AG09309 (cell line): ENCODE results near the gene SHC4.

Experiments
- DNase-seq: peaks from one replicate; pipeline ENCODE4 v3.0.0-alpha.2; 2010; ENCODE audit warnings: low read depth
- H3K4me3 ChIP-seq: 2 replicates; pipeline ENCODE4 v1.5.1; 2011; ENCODE audit warnings: mild to moderate bottlenecking, low read depth, low read length, moderate library complexity; ENCODE audit not compliant: control insufficient read depth
- CTCF ChIP-seq: IDR thresholded peaks from 2 replicates; pipeline ENCODE4 v1.5.1; 2011; ENCODE audit warnings: mild to moderate bottlenecking, low read depth, low read length, inconsistent platforms; ENCODE audit not compliant: insufficient read depth, control insufficient read depth; ENCODE audit errors: missing control alignments

SHC4 gene

GRCh38 chr15:48880070-48880634 lies 83.6 kb downstream of the SHC4 start:
- no peak for DNase-seq
- no peak for TF ChIP-seq CTCF
- H3K4me3 ChIP-seq: no peak overlapping the region

- peak; percentile 71 for DNase-seq
- peak within 1 kb of the TSS; percentile 90 for H3K4me3 ChIP-seq
- peak; percentile 14 for TF ChIP-seq CTCF
These were observed 85.8 kb downstream of the SHC4 start, which contains the start of gene EID1 for GRCh38 chr15:48877630-48878595. EID1 (plus strand) TSS chr15:48878134; CDS start chr15:48878177, 43 bp downstream.

- no peak overlapping the region for H3K4me3 ChIP-seq
- DNase-seq: no peak
- no peak for TF ChIP-seq CTCF
These were observed 87.7 kb downstream of the SHC4 start for GRCh38 chr15:48876057-48876456.

GRCh38 chr15:48875241-48875960 lies 88.3 kb downstream of the SHC4 start:
- no peak for TF ChIP-seq CTCF
- H3K4me3 ChIP-seq: no peak overlapping the region
- no peak for DNase-seq

- no peak for DNase-seq
- TF ChIP-seq CTCF: no peak
- no peak overlapping the region for H3K4me3 ChIP-seq
These were observed 91.1 kb downstream of the SHC4 start for GRCh38 chr15:48872632-48873031.

GRCh38 chr15:48871542-48871941 lies 92.2 kb downstream of the SHC4 start:
- no peak overlapping the region for H3K4me3 ChIP-seq
- no peak for TF ChIP-seq CTCF
- DNase-seq: no peak
